K562 (cell line): ENCODE results near the gene GRIK1. TPM values are rescaled to one million over a fixed set of nuclear protein-coding genes. Genes with fewer than 3 reads are reported as not detected.

Experiments used
- ATAC-seq: fragments of 200-7000 bp; cut with Tn5 transposase; 3 replicates; pipeline ENCODE4 v1.9.1; 2020; ENCODE audit warnings: moderate library complexity
- BruUV-seq: library from RNA; stranded (reverse); fragments of 400-500 nt; replicated peaks from 2 replicates; lab custom pipeline; 2021; lab: Mats Ljungman, UMichigan
- CTCF ChIA-PET: fragments of 300-600 bp; formaldehyde crosslinking; extraction: SDS; loops from one replicate; lab custom pipeline; 2021; ENCODE audit warnings: low intra/inter-chr PET ratio; lab: Yijun Ruan, JAX
- POLR2A ChIA-PET: fragments of 300-600, 350-650 bp; sonication (Branson Sonifier 250); formaldehyde crosslinking; extraction: SDS; loops from one replicate; lab custom pipeline; 2021; ENCODE audit warnings: antibody characterized with exemption, inconsistent platforms; lab: Yijun Ruan, JAX
- DNase-seq, 4 experiments: peaks; one replicate each; pipeline versions ENCODE4 v3.0.0 to v3.0.0-alpha.2; 2011 to 2018; ENCODE audit warnings: low spot score in 3 of 4, mixed read lengths in 3 of 4; ENCODE audit errors: extremely low read depth in 1 of 4
- FAIRE-seq: peaks from 2 replicates; lab custom pipeline; 2011; peaks lifted over from hg19 to GRCh38; lab: Jason Lieb, UNC
- H2AFZ ChIP-seq: 2 replicates; pipeline ENCODE4 v1.6.0; 2011; ENCODE audit warnings: low read depth, low read length, control low read depth, inconsistent platforms
- H3K27ac ChIP-seq: fragments of 200-600 bp; 3 replicates; pipeline ENCODE4 v1.8.0; 2011; ENCODE audit warnings: low read depth, mild to moderate bottlenecking, control low read depth, inconsistent platforms, low read length, moderate library complexity, mixed read lengths; ENCODE audit errors: extremely low read depth
- H3K27me3 ChIP-seq, 2 experiments: fragments of 300-600 bp in 1 of 2; 2 replicates in 1 of 2; 3 replicates in 1 of 2; pipeline versions ENCODE4 v1.6.0 to v1.8.0; 2011; ENCODE audit warnings: inconsistent platforms in 2 of 2, low read length in 2 of 2, mild to moderate bottlenecking in 1 of 2, mixed read lengths in 1 of 2, moderate library complexity in 1 of 2; ENCODE audit not compliant: control insufficient read depth in 2 of 2, insufficient read depth in 2 of 2
- H3K36me3 ChIP-seq: fragments of 300-600 bp; 3 replicates; pipeline ENCODE4 v1.8.0; 2011; ENCODE audit warnings: mild to moderate bottlenecking, low read length, inconsistent platforms; ENCODE audit not compliant: control insufficient read depth, insufficient read depth
- H3K4me1 ChIP-seq, 2 experiments: fragments of 200-600 bp in 1 of 2; replicated peaks in 1 of 2; 2 replicates in 1 of 2; 3 replicates in 1 of 2; pipeline versions ENCODE4 v1.5.1 to v1.8.0; 2011; ENCODE audit warnings: inconsistent platforms in 2 of 2, low read length in 2 of 2, mild to moderate bottlenecking in 1 of 2, mixed read lengths in 1 of 2, moderate library complexity in 1 of 2; ENCODE audit not compliant: control insufficient read depth in 2 of 2, insufficient read depth in 2 of 2
- H3K4me2 ChIP-seq: 2 replicates; pipeline ENCODE4 v1.6.1; 2011; ENCODE audit warnings: low read length, control low read depth, inconsistent platforms, mixed read lengths; ENCODE audit not compliant: insufficient read depth
- H3K4me3 ChIP-seq: fragments of 200-600 bp; sonication (generic), shearing (Covaris generic); 2 replicates; pipeline ENCODE4 v1.5.1; 2016; ENCODE audit warnings: control low read depth, inconsistent platforms
- H3K79me2 ChIP-seq: fragments of 200-600 bp; 3 replicates; pipeline ENCODE4 v1.8.0; 2011; ENCODE audit warnings: low read length, inconsistent platforms; ENCODE audit not compliant: control insufficient read depth, insufficient read depth
- H3K9ac ChIP-seq, 2 experiments: 2 replicates each; pipeline versions ENCODE4 v1.6.0 to v1.6.1; 2011; ENCODE audit warnings: low read depth in 2 of 2, low read length in 2 of 2, control low read depth in 1 of 2, inconsistent platforms in 1 of 2, mild to moderate bottlenecking in 1 of 2, mixed read lengths in 1 of 2; ENCODE audit not compliant: insufficient read depth in 1 of 2
- H3K9me1 ChIP-seq: one replicate; pipeline ENCODE4 v1.6.0; 2011; ENCODE audit warnings: inconsistent platforms, mild to moderate bottlenecking, low read length, moderate library complexity; ENCODE audit not compliant: control insufficient read depth, insufficient read depth
- H3K9me3 ChIP-seq: replicated peaks from 2 replicates; pipeline ENCODE4 v1.5.1; 2011; ENCODE audit warnings: low read depth, low read length, inconsistent platforms; ENCODE audit not compliant: control insufficient read depth, insufficient read depth
- H4K20me1 ChIP-seq: replicated peaks from 2 replicates; pipeline ENCODE4 v1.6.1; 2011; ENCODE audit warnings: low read length, inconsistent platforms, mixed read lengths; ENCODE audit not compliant: control insufficient read depth, insufficient read depth
- BHLHE40 ChIP-seq: IDR thresholded peaks from 2 replicates; pipeline ENCODE4 v1.6.1; 2011; ENCODE audit warnings: low read length, improper control_type of control experiment
- CC2D1A ChIP-seq: fragments of 450-650 bp; IDR thresholded peaks from 2 replicates; pipeline ENCODE4 v1.6.1; 2017; ENCODE audit warnings: mild to moderate bottlenecking
- CHAMP1 ChIP-seq: fragments of 450-650 bp; IDR thresholded peaks from 2 replicates; pipeline ENCODE4 v1.6.1; 2016; ENCODE audit warnings: mild to moderate bottlenecking
- COPS2 ChIP-seq: fragments of 450-650 bp; conservative IDR thresholded peaks from 2 replicates; pipeline ENCODE4 v1.6.1; 2016; ENCODE audit warnings: mild to moderate bottlenecking, moderate library complexity
- ELK1 ChIP-seq: sonication (generic); formaldehyde crosslinking; IDR thresholded peaks from 2 replicates; pipeline ENCODE4 v1.8.1; 2022; ENCODE audit warnings: missing genetic modification reagents
- HOXB6 ChIP-seq: fragments of 250-450 bp; sonication (Bioruptor Pico); IDR thresholded peaks from 2 replicates; pipeline ENCODE4 v1.5.1; 2022; ENCODE audit warnings: mild to moderate bottlenecking, borderline replicate concordance
- MECOM ChIP-seq: fragments of 250-450 bp; sonication (Bioruptor Pico); IDR thresholded peaks from 2 replicates; pipeline ENCODE4 v1.8.0; 2022; ENCODE audit warnings: inconsistent platforms
- MNT ChIP-seq, 2 experiments: fragments of 450-650 bp; conservative IDR thresholded peaks; 2 replicates each; pipeline ENCODE4 v1.6.1; 2017; ENCODE audit warnings: mild to moderate bottlenecking in 2 of 2, moderate library complexity in 2 of 2
- PATZ1 ChIP-seq: fragments of 250-450 bp; sonication (Bioruptor Pico); IDR thresholded peaks from 2 replicates; pipeline ENCODE4 v1.5.0; 2020; ENCODE audit warnings: mild to moderate bottlenecking, borderline replicate concordance
- SMAD4 ChIP-seq: fragments of 250-450 bp; sonication (Bioruptor Pico); conservative IDR thresholded peaks from 2 replicates; pipeline ENCODE4 v1.8.0; 2021; ENCODE audit warnings: inconsistent platforms, mild to moderate bottlenecking, moderate library complexity
- TRIM24 ChIP-seq, 2 experiments: fragments of 450-650 bp; IDR thresholded peaks; 2 replicates each; pipeline ENCODE4 v1.6.1; 2016
- XRCC3 ChIP-seq: fragments of 450-650 bp; IDR thresholded peaks from 2 replicates; pipeline ENCODE4 v1.6.1; 2017; ENCODE audit warnings: mild to moderate bottlenecking, moderate library complexity
- XRCC5 ChIP-seq: fragments of 200-400 bp; formaldehyde crosslinking; IDR thresholded peaks from 2 replicates; pipeline ENCODE4 v1.6.1; 2017; ENCODE audit warnings: low read depth, mild to moderate bottlenecking, low read length
- YY1 ChIP-seq, 3 experiments: IDR thresholded peaks; 2 replicates each; pipeline ENCODE4 v1.6.1; 2011; ENCODE audit warnings: low read length in 2 of 3, mild to moderate bottlenecking in 2 of 3, moderate library complexity in 2 of 3, borderline replicate concordance in 1 of 3, control low read depth in 1 of 3, low read depth in 1 of 3; ENCODE audit not compliant: insufficient read depth in 3 of 3, insufficient replicate concordance in 2 of 3, control insufficient read depth in 1 of 3, insufficient read length in 1 of 3; ENCODE audit errors: extremely low read depth in 1 of 3
- ZNF583 ChIP-seq: fragments of 250-450 bp; sonication (Bioruptor Pico); IDR thresholded peaks from 2 replicates; pipeline ENCODE4 v1.4.0; 2020
- ZNF707 ChIP-seq: fragments of 250-450 bp; sonication (Bioruptor Pico); conservative IDR thresholded peaks from 2 replicates; pipeline ENCODE4 v1.8.0; 2022; ENCODE audit warnings: inconsistent platforms, mild to moderate bottlenecking, moderate library complexity
- WGBS: fragments of 100-300 bp; shearing (Covaris generic); methylation state at CpG from one replicate; pipeline ENCODE4 v1.1.6; 2016; ENCODE audit warnings: low coverage, mixed read lengths; ENCODE audit not compliant: insufficient coverage; ENCODE audit errors: missing lambda C conversion rate; 5-methylcytosine and 5-hydroxymethylcytosine counted together
- in situ Hi-C: fragments of 300-500 bp; cut with MboI; formaldehyde crosslinking; loops from 4 replicates; pipeline ENCODE4 v1.15.0; 2018; ENCODE audit warnings: inconsistent platforms, mixed read lengths
- intact Hi-C: fragments of 100-400 bp; cut with micrococcal nuclease; formaldehyde crosslinking; loops from 2 replicates; pipeline ENCODE4 v1.14.2; 2022
- polyA plus RNA-seq, 8 experiments: library from polyadenylated mRNA; depleted of rRNA in 4 of 8; stranded (reverse) in 5 of 8; unstranded in 3 of 8; fragments of >200 nt; fragmentation: Nextera tagmentation in 2 of 8; fragmentation: Illumina TruSeq in 1 of 8; extraction: Ambion mirVana in 2 of 8; extraction: Trizol in 1 of 8; gene quantifications; 2 replicates each; pipeline versions ENCODE4 v1.2.1 to v1.2.3, GENCODE V29; 2011 to 2014; ENCODE audit warnings: inconsistent platforms in 1 of 8, missing spikeins in 1 of 8
- total RNA-seq, 7 experiments: library from RNA; depleted of rRNA in 6 of 7; stranded (reverse); fragments of >200 nt in 6 of 7; fragmentation: Illumina TruSeq in 2 of 7; extraction: Trizol in 2 of 7; gene quantifications; 2 replicates each; pipeline versions ENCODE4 v1.2.1 to v1.2.3, GENCODE V29; 2011 to 2021; ENCODE audit warnings: low replicate concordance in 1 of 7

Gene GRIK1
- total and polyA plus RNA-seq, 9 of the 15 experiments (the other 6 are each of a cell fraction or from before 2014, with no cell fraction given): 0.17 to 2.8 (median 0.53) TPM

- no peak overlapping the region for H3K9ac ChIP-seq
- peak overlapping the region; percentile 10; the same call in 1 of the 2 replicates for H2AFZ ChIP-seq
- FAIRE-seq (no peak), ATAC-seq (no peak), DNase-seq (no peak)
- WGBS: 56% methylated on average over 7 of the region's 7 CpGs
- no peaks in the 10 kb centered on the region for H3K79me2 ChIP-seq
- H3K9me3 ChIP-seq: peaks cover 15% of the 10 kb centered on the region
- no peak overlapping the region for H3K4me3 ChIP-seq
- intact Hi-C loops (no loop called here), in situ Hi-C loops (loop anchor here (5.0 kb wide), 1 partner anchor 331 kb away; no protein-coding TSS in a partner anchor)
- no peak overlapping the region for H3K4me2 ChIP-seq
- BruUV-seq: no TSS peak
- H3K36me3 ChIP-seq: peaks cover 13% of the 10 kb centered on the region
- POLR2A ChIA-PET: no interaction called here
- H3K4me1 ChIP-seq: peaks cover 12 to 74% of the 10 kb centered on the region in 2 experiments
- H4K20me1 ChIP-seq: no peaks in the 10 kb centered on the region
- H3K27me3 ChIP-seq: no peaks in the 10 kb centered on the region
- H3K9me1 ChIP-seq: no peaks in the 10 kb centered on the region
- peak overlapping the region; percentile 22; the same call in 1 of the 3 replicates for H3K27ac ChIP-seq
- CTCF ChIA-PET: no interaction called here
- TF ChIP-seq CHAMP1 (peak; percentile 95), COPS2 (no peak), ZNF707 (CRISPR knock-in tag) (no peak), TRIM24 (IDR thresholded peaks at IDR 0.05) (peak; percentile 61 to 67; a peak in 3 of 4 replicates), ELK1 (CRISPR knock-in tag) (no peak), XRCC3 (no peak), XRCC5 (no peak), YY1 (IDR thresholded peaks at IDR 0.05; ENCODE audit: borderline replicate concordance in 1 of 3, control insufficient read depth in 1 of 3, extremely low read depth in 1 of 3, insufficient read depth in 3 of 3, insufficient read length in 1 of 3, insufficient replicate concordance in 2 of 3, low read depth in 1 of 3, low read length in 2 of 3) (peak in 1 of 3 experiments; percentile 11), ZNF583 (no peak), PATZ1 (CRISPR knock-in tag) (no peak), SMAD4 (CRISPR knock-in tag) (peak; percentile 9; the same call in 1 of the 2 replicates), MNT (conservative IDR thresholded peaks at IDR 0.05) (no peak), CC2D1A (peak; percentile 91), HOXB6 (CRISPR knock-in tag) (no peak), MECOM (CRISPR knock-in tag) (peak; percentile 5; the same call in 1 of the 2 replicates), BHLHE40 (0 out of 2 replicates have a peak, but pooled peaks have one; percentile 16)
These were observed 301.7 kb downstream of the GRIK1 start for GRCh38 chr21:29638138-29638537.
